GM19351 (cell line): Measurements from ENCODE around the gene ADO.
"Not testable (repeated sequence)": the region's sequence is repeated elsewhere in the genome, so short reads cannot be mapped to it uniquely, and the experiment has no call there.

ENCODE experiments used
- ATAC-seq: cut with Tn5 transposase; IDR thresholded peaks from one replicate; pipeline ENCODE4 v1.9.1; 2021; ENCODE audit warnings: mild to moderate bottlenecking, moderate library complexity; ENCODE audit not compliant: unreplicated experiment

ADO gene

GRCh38 chr10:62804356-62805230 is at the start of gene ADO:
Gene ADO, plus strand, starts transcription at chr10:62804720. Its CDS starts 340 bp downstream, at chr10:62805060.
- ATAC-seq, result peak; percentile 80

- ATAC-seq, result no peak
These were observed 49.6 kb upstream of the ADO start for GRCh38 chr10:62754963-62755362.

GRCh38 chr10:62755662-62756653 is 48.6 kb upstream of the ADO start:
- no peak for ATAC-seq

GRCh38 chr10:62759599-62760175 is 44.8 kb upstream of the ADO start:
- ATAC-seq, result no peak

GRCh38 chr10:62760401-62760800 is 44.1 kb upstream of the ADO start:
- ATAC-seq, result no peak

GRCh38 chr10:62761115-62761514 is 43.4 kb upstream of the ADO start:
- ATAC-seq, result no peak

GRCh38 chr10:62763155-62763554 is 41.4 kb upstream of the ADO start:
- ATAC-seq, result no peak

- ATAC-seq, result no peak
These were observed 40.5 kb upstream of the ADO start for GRCh38 chr10:62764011-62764410.

GRCh38 chr10:62765726-62766125 is 38.8 kb upstream of the ADO start:
- ATAC-seq, result no peak

- ATAC-seq, result no peak
These were observed 38.1 kb upstream of the ADO start for GRCh38 chr10:62766386-62766785.

- peak; percentile 74 for ATAC-seq
These were observed 34.8 kb upstream of the ADO start for GRCh38 chr10:62769574-62770242.

GRCh38 chr10:62772186-62772974 is 32.1 kb upstream of the ADO start:
- ATAC-seq, result no peak

- ATAC-seq, result peak; percentile 41
These were observed 26.4 kb upstream of the ADO start for GRCh38 chr10:62778125-62778524.

- peak; percentile 95 for ATAC-seq
These were observed 24.9 kb upstream of the ADO start for GRCh38 chr10:62779487-62780248.

GRCh38 chr10:62784537-62784936 is 20.0 kb upstream of the ADO start:
- not testable (repeated sequence) for ATAC-seq

- not testable (repeated sequence) for ATAC-seq
These were observed 16.2 kb upstream of the ADO start for GRCh38 chr10:62788285-62788684.

- ATAC-seq, result no peak
These were observed 15.6 kb upstream of the ADO start for GRCh38 chr10:62788861-62789467.

- ATAC-seq, result no peak
These were observed 14.4 kb upstream of the ADO start for GRCh38 chr10:62790019-62790555.
